OCI-LY1 (cell line): ENCODE results near the gene NSD2.

Experiments used
- CTCF ChIP-seq: fragments of 200-600 bp; sonication (generic), shearing (Covaris generic); IDR thresholded peaks from 2 replicates; pipeline ENCODE4 v1.5.1; 2017; ENCODE audit warnings: mild to moderate bottlenecking, antibody characterized with exemption, low read length, moderate library complexity, mixed read lengths
- EZH2 ChIP-seq: fragments of 200-600 bp; sonication (generic), shearing (Covaris generic); IDR thresholded peaks from 2 replicates; pipeline ENCODE4 v1.8.0; 2017; ENCODE audit warnings: borderline replicate concordance, mixed run types, mild to moderate bottlenecking, antibody characterized with exemption, low read length, moderate library complexity, mixed read lengths

GRCh38 chr4:1960170-1960825 is 89.1 kb downstream of the NSD2 start:
- TF ChIP-seq CTCF: no peak
- no peak for TF ChIP-seq EZH2
